ENCODE results near the gene FARP2.

The FARP2 gene

GRCh38 chr2:241539616-241540374 lies 183.7 kb downstream of the FARP2 start:
- no peak overlapping the region for H3K4me3 ChIP-seq (ENCODE audit: low read depth, low read length)
- TF ChIP-seq, protein P1, sequence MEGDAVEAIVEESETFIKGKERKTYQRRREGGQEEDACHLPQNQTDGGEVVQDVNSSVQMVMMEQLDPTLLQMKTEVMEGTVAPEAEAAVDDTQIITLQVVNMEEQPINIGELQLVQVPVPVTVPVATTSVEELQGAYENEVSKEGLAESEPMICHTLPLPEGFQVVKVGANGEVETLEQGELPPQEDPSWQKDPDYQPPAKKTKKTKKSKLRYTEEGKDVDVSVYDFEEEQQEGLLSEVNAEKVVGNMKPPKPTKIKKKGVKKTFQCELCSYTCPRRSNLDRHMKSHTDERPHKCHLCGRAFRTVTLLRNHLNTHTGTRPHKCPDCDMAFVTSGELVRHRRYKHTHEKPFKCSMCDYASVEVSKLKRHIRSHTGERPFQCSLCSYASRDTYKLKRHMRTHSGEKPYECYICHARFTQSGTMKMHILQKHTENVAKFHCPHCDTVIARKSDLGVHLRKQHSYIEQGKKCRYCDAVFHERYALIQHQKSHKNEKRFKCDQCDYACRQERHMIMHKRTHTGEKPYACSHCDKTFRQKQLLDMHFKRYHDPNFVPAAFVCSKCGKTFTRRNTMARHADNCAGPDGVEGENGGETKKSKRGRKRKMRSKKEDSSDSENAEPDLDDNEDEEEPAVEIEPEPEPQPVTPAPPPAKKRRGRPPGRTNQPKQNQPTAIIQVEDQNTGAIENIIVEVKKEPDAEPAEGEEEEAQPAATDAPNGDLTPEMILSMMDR (IDR thresholded peaks at IDR 0.05; ENCODE audit: borderline replicate concordance, insufficient read depth, low read depth, low read length), result no peak

GRCh38 chr2:241540401-241540770 lies 184.3 kb downstream of the FARP2 start:
- TF ChIP-seq, protein P1 (IDR thresholded peaks at IDR 0.05; ENCODE audit: borderline replicate concordance, insufficient read depth, low read depth, low read length), result no peak
- H3K4me3 ChIP-seq (ENCODE audit: low read depth, low read length), result no peak overlapping the region

DNA sequence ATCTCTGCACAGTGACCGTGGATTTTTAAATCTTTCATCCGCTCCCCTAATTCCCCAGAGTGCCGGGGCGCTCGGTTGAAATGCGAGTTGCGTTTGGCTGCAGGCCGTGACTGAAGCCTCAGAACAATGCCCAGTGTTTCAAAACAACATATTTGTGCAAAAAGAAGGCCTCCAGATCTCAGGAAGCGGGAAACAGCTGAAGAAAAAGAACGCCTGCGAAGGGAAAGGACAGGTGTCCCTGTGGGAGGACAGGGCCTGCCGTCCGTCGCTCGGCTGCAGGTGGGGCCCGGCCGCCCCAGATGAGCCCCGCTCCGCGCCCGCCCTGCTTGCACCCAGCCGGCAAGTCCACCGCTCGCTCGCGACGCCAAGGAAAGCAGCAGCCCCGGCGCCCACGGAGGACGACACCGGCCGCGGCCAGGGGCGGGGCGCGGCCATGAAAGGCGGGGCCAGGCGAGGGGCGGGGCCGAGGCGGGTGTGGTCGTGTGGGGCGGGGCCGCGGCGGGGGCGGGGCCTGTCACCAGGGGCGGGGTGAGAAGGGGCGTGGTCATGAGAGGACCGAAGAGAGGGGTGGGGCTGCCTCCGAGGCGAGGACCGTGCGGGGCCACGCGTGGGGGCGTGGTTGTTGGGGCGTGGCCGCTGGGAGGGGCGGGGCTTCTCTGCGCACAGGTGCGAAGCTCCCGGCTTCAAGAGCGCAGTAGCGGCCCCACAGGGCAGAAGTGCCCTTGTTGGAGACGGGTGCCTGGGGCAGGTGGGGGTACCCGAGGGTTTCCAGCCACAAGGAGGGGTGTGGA lies 184.9 kb downstream of the FARP2 start:
- no peak overlapping the region for H3K4me3 ChIP-seq (ENCODE audit: low read depth, low read length)
- TF ChIP-seq, protein P1 (IDR thresholded peaks at IDR 0.05; ENCODE audit: borderline replicate concordance, insufficient read depth, low read depth, low read length), result no peak

- H3K4me3 ChIP-seq (ENCODE audit: low read depth, low read length), result no peak overlapping the region
- TF ChIP-seq, protein P1 (IDR thresholded peaks at IDR 0.05; ENCODE audit: borderline replicate concordance, insufficient read depth, low read depth, low read length), result no peak
Observed at GRCh38 chr2:241541564-241542277, 185.6 kb downstream of the FARP2 start.

DNA sequence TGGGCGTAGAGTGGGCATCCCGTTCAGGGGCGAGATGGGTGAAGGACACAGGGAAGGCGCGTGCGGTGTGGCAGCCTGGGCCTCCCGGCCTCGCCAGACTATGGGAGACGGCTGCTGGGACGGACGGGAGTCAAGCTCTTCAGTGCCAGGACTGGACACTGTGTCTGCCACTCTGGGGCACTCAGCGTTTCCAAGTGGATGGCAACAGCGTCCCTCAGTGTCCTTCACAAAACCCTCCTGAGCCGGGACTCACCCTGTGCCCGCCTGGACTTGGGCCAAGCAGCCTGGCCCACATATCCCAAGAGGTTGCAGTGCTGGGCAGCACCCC lies 186.2 kb downstream of the FARP2 start:
- TF ChIP-seq, protein P1 (IDR thresholded peaks at IDR 0.05; ENCODE audit: borderline replicate concordance, insufficient read depth, low read depth, low read length), result no peak

More for the DNA sequence above, 186.2 kb downstream of the FARP2 start:
- no peak overlapping the region for H3K4me3 ChIP-seq (ENCODE audit: low read depth, low read length)

All from GM12875 (cell line).